HepG2 (cell line): Measurements from ENCODE around the gene EEF2. TPM values are rescaled to one million over a fixed set of nuclear protein-coding genes. Genes with fewer than 3 reads are reported as not detected.

Experiments used
- ATAC-seq: fragments of 200-7000 bp; cut with Tn5 transposase; 3 replicates; pipeline ENCODE4 v1.9.1; 2020; ENCODE audit warnings: mild to moderate bottlenecking, moderate library complexity
- BruUV-seq: library from RNA; stranded (reverse); fragments of 400-500 nt; replicated peaks from 2 replicates; lab custom pipeline; 2021; lab: Mats Ljungman, UMichigan
- CTCF ChIA-PET: fragments of 300-600 bp; formaldehyde crosslinking; extraction: SDS; loops from one replicate; lab custom pipeline; 2021; ENCODE audit warnings: low total read pairs, inconsistent platforms, low intra/inter-chr PET ratio; lab: Yijun Ruan, JAX
- POLR2A ChIA-PET: fragments of 350-600 bp; sonication (Branson Sonifier 250); formaldehyde crosslinking; loops from one replicate; lab custom pipeline; 2020; ENCODE audit warnings: antibody characterized with exemption, inconsistent platforms; lab: Yijun Ruan, JAX
- DNase-seq: peaks from one replicate; pipeline ENCODE4 v3.0.0-alpha.2; 2015; ENCODE audit warnings: low spot score
- FAIRE-seq: peaks from 3 replicates; lab custom pipeline; 2011; peaks lifted over from hg19 to GRCh38; lab: Jason Lieb, UNC
- H2AFZ ChIP-seq: one replicate; pipeline ENCODE4 v1.6.1; 2011; ENCODE audit warnings: low read length, inconsistent platforms
- H3K27ac ChIP-seq: fragments of 300-600 bp; 3 replicates; pipeline ENCODE4 v1.8.0; 2011; ENCODE audit warnings: mixed run types, mild to moderate bottlenecking, mixed read lengths, low read length, inconsistent platforms; ENCODE audit not compliant: insufficient read depth; ENCODE audit errors: extremely low read length
- H3K27me3 ChIP-seq, 2 experiments: fragments of 200-600 bp in 1 of 2; 2 replicates in 1 of 2; 3 replicates in 1 of 2; pipeline versions ENCODE4 v1.6.0 to v1.8.0; 2011; ENCODE audit warnings: low read length in 2 of 2, mild to moderate bottlenecking in 2 of 2, moderate library complexity in 2 of 2, inconsistent platforms in 1 of 2; ENCODE audit not compliant: insufficient read depth in 2 of 2, control insufficient read depth in 1 of 2
- H3K36me3 ChIP-seq, 2 experiments: fragments of 200-600 bp in 1 of 2; replicated peaks in 1 of 2; 2 replicates in 1 of 2; 3 replicates in 1 of 2; pipeline versions ENCODE4 v1.5.1 to v1.8.0; 2011; ENCODE audit warnings: low read length in 2 of 2, inconsistent platforms in 1 of 2; ENCODE audit not compliant: insufficient read depth in 2 of 2, control insufficient read depth in 1 of 2
- H3K4me1 ChIP-seq: 2 replicates; pipeline ENCODE4 v1.5.1; 2012; ENCODE audit warnings: low read length, inconsistent platforms; ENCODE audit not compliant: insufficient read depth
- H3K4me2 ChIP-seq: 2 replicates; pipeline ENCODE4 v1.6.0; 2011; ENCODE audit warnings: low read depth, low read length, inconsistent platforms
- H3K4me3 ChIP-seq, 3 experiments: fragments of 200-600 bp in 1 of 3; sonication (generic), shearing (Covaris generic) in 1 of 3; replicated peaks in 1 of 3; 2 replicates each; pipeline ENCODE4 v1.5.1; 2011 to 2016; ENCODE audit warnings: low read length in 3 of 3, inconsistent platforms in 2 of 3, low read depth in 2 of 3, mild to moderate bottlenecking in 2 of 3, control low read depth in 1 of 3, mixed read lengths in 1 of 3; ENCODE audit not compliant: insufficient read depth in 1 of 3
- H3K79me2 ChIP-seq: one replicate; pipeline ENCODE4 v1.6.1; 2011; ENCODE audit warnings: low read length, inconsistent platforms; ENCODE audit not compliant: insufficient read depth
- H3K9ac ChIP-seq: 2 replicates; pipeline ENCODE4 v1.6.0; 2011; ENCODE audit warnings: mild to moderate bottlenecking, low read depth, low read length, inconsistent platforms; ENCODE audit not compliant: insufficient read depth
- H3K9me3 ChIP-seq: 2 replicates; pipeline ENCODE4 v1.5.1; 2012; ENCODE audit warnings: mild to moderate bottlenecking, low read length
- H4K20me1 ChIP-seq: 2 replicates; pipeline ENCODE4 v1.6.0; 2011; ENCODE audit warnings: inconsistent platforms, mild to moderate bottlenecking, low read length, moderate library complexity; ENCODE audit not compliant: insufficient read depth
- ARID2 ChIP-seq: sonication (generic); formaldehyde crosslinking; IDR thresholded peaks from 2 replicates; pipeline ENCODE4 v1.8.1; 2022; ENCODE audit warnings: mild to moderate bottlenecking, missing genetic modification reagents, borderline replicate concordance
- DMAP1 ChIP-seq: IDR thresholded peaks from 2 replicates; pipeline ENCODE4 v1.6.1; 2016
- GRHL1 ChIP-seq: sonication (generic); formaldehyde crosslinking; conservative IDR thresholded peaks from 2 replicates; pipeline ENCODE4 v1.8.0; 2022; ENCODE audit warnings: missing genetic modification reagents
- MTERF4 ChIP-seq: sonication (generic); formaldehyde crosslinking; IDR thresholded peaks from 2 replicates; pipeline ENCODE4 v1.8.0; 2023; ENCODE audit warnings: mild to moderate bottlenecking, missing genetic modification reagents
- NFIB ChIP-seq: sonication (generic); formaldehyde crosslinking; IDR thresholded peaks from 2 replicates; pipeline ENCODE4 v1.9.0; 2021; ENCODE audit warnings: missing genetic modification reagents, mild to moderate bottlenecking, borderline replicate concordance
- POLR2AphosphoS2 ChIP-seq: IDR thresholded peaks from 2 replicates; pipeline ENCODE4 v1.6.1; 2011; ENCODE audit warnings: low read depth, low read length, improper control_type of control experiment
- RXRA ChIP-seq: sonication (generic); formaldehyde crosslinking; IDR thresholded peaks from 2 replicates; pipeline ENCODE4 v1.5.1; 2020; ENCODE audit warnings: missing genetic modification reagents
- ZC3H13 ChIP-seq: sonication (generic); formaldehyde crosslinking; IDR thresholded peaks from 2 replicates; pipeline ENCODE4 v1.8.1; 2023; ENCODE audit warnings: mild to moderate bottlenecking, missing genetic modification reagents, moderate library complexity
- ZNF326 ChIP-seq: sonication (generic); formaldehyde crosslinking; IDR thresholded peaks from 2 replicates; pipeline ENCODE4 v1.4.0; 2020; ENCODE audit warnings: missing genetic modification reagents, borderline replicate concordance
- ZNF331 ChIP-seq: sonication (generic); formaldehyde crosslinking; IDR thresholded peaks from 2 replicates; pipeline ENCODE4 v1.4.0; 2020; ENCODE audit warnings: missing genetic modification reagents
- ZNF496 ChIP-seq: sonication (generic); formaldehyde crosslinking; IDR thresholded peaks from 2 replicates; pipeline ENCODE4 v1.8.1; 2023; ENCODE audit warnings: mild to moderate bottlenecking, moderate library complexity, missing genetic modification reagents; ENCODE audit not compliant: insufficient replicate concordance
- ZNF577 ChIP-seq: sonication (generic); formaldehyde crosslinking; IDR thresholded peaks from 2 replicates; pipeline ENCODE4 v1.4.0; 2020; ENCODE audit warnings: mild to moderate bottlenecking, low read depth, missing genetic modification reagents, borderline replicate concordance
- ZNF772 ChIP-seq: sonication (generic); formaldehyde crosslinking; IDR thresholded peaks from 2 replicates; pipeline ENCODE4 v1.5.0; 2020; ENCODE audit warnings: mild to moderate bottlenecking, missing genetic modification reagents
- ZNF841 ChIP-seq: sonication (generic); formaldehyde crosslinking; IDR thresholded peaks from 2 replicates; pipeline ENCODE4 v1.8.1; 2023; ENCODE audit warnings: missing genetic modification reagents, borderline replicate concordance
- ZNF883 ChIP-seq: sonication (generic); formaldehyde crosslinking; IDR thresholded peaks from 2 replicates; pipeline ENCODE4 v1.5.1; 2020; ENCODE audit warnings: mild to moderate bottlenecking, missing genetic modification reagents; ENCODE audit errors: not compliant biosample characterization
- WGBS: methylation state at CpG from one replicate; pipeline ENCODE4 v1.1.6; 2017; ENCODE audit warnings: low lambda C conversion rate; 5-methylcytosine and 5-hydroxymethylcytosine counted together
- in situ Hi-C: cut with HindIII; loops from 2 replicates; pipeline ENCODE4 v1.10.0; 2017; ENCODE audit warnings: low pct_unique_long_range_greater_than_20kb; ENCODE audit not compliant: extremely low pct_ligation_motif_present
- intact Hi-C: fragments of 100-400 bp; cut with micrococcal nuclease; formaldehyde crosslinking; loops from one replicate; pipeline ENCODE4 v1.10.0; 2022; ENCODE audit not compliant: unreplicated experiment
- polyA plus RNA-seq, 8 experiments: library from polyadenylated mRNA; depleted of rRNA in 3 of 8; stranded (reverse) in 7 of 8; unstranded in 1 of 8; fragments of >200 nt; fragmentation: Illumina TruSeq in 4 of 8; extraction: Trizol in 4 of 8; gene quantifications; 2 replicates each; pipeline versions ENCODE4 v1.2.1 to v1.2.3, GENCODE V29; 2011 to 2016; ENCODE audit warnings: low read depth in 4 of 8, missing spikeins in 1 of 8, mixed read lengths in 1 of 8; ENCODE audit not compliant: insufficient read depth in 1 of 8
- total RNA-seq, 5 experiments: library from RNA; depleted of rRNA; stranded (reverse); fragments of >200 nt; fragmentation: Illumina TruSeq; extraction: Trizol; gene quantifications; 2 replicates each; pipeline ENCODE4 v1.2.3, GENCODE V29; 2016; ENCODE audit warnings: low read depth in 1 of 5
- TF ChIP-seq, protein P1 (sequence below): sonication (generic); formaldehyde crosslinking; IDR thresholded peaks from 2 replicates; pipeline ENCODE4 v1.4.0; 2020; ENCODE audit warnings: missing genetic modification reagents, mild to moderate bottlenecking, borderline replicate concordance
- TF ChIP-seq, protein P2 (sequence below): sonication (generic); formaldehyde crosslinking; IDR thresholded peaks from 2 replicates; pipeline ENCODE4 v1.4.0; 2020; ENCODE audit warnings: low read depth, mild to moderate bottlenecking, missing genetic modification reagents

Gene EEF2
- total and polyA plus RNA-seq, 2 of the 13 experiments (the other 11 are each of a cell fraction or from before 2014, with no cell fraction given) = 1,441 to 1,777 TPM

- intact Hi-C loops = loop anchor here (1.0 kb wide), 1 partner anchor 219 kb away; no protein-coding TSS in a partner anchor
- BruUV-seq = no TSS peak
- WGBS = under 1% methylated on average over 19 of the region's 19 CpGs
- Histone ChIP-seq H3K9me3 (no peaks in the 10 kb centered on the region), H3K4me1 (peaks cover 55% of the 10 kb centered on the region), H3K27ac (peak overlapping the region; percentile 63), H3K36me3 (peaks cover 35 to 40% of the 10 kb centered on the region in 2 experiments), H4K20me1 (peaks cover 45% of the 10 kb centered on the region), H3K27me3 (no peaks in the 10 kb centered on the region; a peak in 1 of 5 replicates), H3K4me2 (peak overlapping the region; percentile 89), H3K79me2 (peaks cover 43% of the 10 kb centered on the region), H2AFZ (peak overlapping the region; percentile 82), H3K9ac (peak overlapping the region; percentile 52), H3K4me3 (peak overlapping the region; percentile 56 to 100 (median 95))
- FAIRE-seq (no peak), DNase-seq (no peak), ATAC-seq (no peak)
- in situ Hi-C loops = loop anchor here (5.0 kb wide), 1 partner anchor 217 kb away; no protein-coding TSS in a partner anchor
- POLR2A ChIA-PET = interaction anchor here (0.7 to 7.4 kb wide), 12 partner anchors 10 to 223 kb away, joined by 3 to 118 read pairs (median 8); partner anchors contain the start of genes DAPK3, MRPL54, PIAS4 and ZBTB7A
- CTCF ChIA-PET = interaction anchor here (0.7 to 1.3 kb wide), 2 partner anchors 154 to 219 kb away, joined by 3 to 6 read pairs; no protein-coding TSS in a partner anchor
- TF ChIP-seq ZNF772 (CRISPR knock-in tag) (no peak), POLR2AphosphoS2 (no peak), ZNF331 (CRISPR knock-in tag) (no peak), ZC3H13 (no peak), ZNF883 (CRISPR knock-in tag) (no peak), NFIB (CRISPR knock-in tag) (no peak), RXRA (CRISPR knock-in tag) (no peak), DMAP1 (CRISPR knock-in tag) (no peak), ZNF577 (no peak), GRHL1 (CRISPR knock-in tag) (0 out of 2 replicates have a peak, but pooled peaks have one; percentile 4), ZNF496 (CRISPR knock-in tag) (no peak), ARID2 (CRISPR knock-in tag) (no peak), MTERF4 (CRISPR knock-in tag) (0 out of 2 replicates have a peak, but pooled peaks have one; percentile 7), ZNF326 (CRISPR knock-in tag) (no peak), ZNF841 (CRISPR knock-in tag) (no peak)
- TF ChIP-seq, protein P1, sequence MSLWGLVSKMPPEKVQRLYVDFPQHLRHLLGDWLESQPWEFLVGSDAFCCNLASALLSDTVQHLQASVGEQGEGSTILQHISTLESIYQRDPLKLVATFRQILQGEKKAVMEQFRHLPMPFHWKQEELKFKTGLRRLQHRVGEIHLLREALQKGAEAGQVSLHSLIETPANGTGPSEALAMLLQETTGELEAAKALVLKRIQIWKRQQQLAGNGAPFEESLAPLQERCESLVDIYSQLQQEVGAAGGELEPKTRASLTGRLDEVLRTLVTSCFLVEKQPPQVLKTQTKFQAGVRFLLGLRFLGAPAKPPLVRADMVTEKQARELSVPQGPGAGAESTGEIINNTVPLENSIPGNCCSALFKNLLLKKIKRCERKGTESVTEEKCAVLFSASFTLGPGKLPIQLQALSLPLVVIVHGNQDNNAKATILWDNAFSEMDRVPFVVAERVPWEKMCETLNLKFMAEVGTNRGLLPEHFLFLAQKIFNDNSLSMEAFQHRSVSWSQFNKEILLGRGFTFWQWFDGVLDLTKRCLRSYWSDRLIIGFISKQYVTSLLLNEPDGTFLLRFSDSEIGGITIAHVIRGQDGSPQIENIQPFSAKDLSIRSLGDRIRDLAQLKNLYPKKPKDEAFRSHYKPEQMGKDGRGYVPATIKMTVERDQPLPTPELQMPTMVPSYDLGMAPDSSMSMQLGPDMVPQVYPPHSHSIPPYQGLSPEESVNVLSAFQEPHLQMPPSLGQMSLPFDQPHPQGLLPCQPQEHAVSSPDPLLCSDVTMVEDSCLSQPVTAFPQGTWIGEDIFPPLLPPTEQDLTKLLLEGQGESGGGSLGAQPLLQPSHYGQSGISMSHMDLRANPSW = 0 out of 2 replicates have a peak, but pooled peaks have one; percentile 15
- TF ChIP-seq, protein P2, sequence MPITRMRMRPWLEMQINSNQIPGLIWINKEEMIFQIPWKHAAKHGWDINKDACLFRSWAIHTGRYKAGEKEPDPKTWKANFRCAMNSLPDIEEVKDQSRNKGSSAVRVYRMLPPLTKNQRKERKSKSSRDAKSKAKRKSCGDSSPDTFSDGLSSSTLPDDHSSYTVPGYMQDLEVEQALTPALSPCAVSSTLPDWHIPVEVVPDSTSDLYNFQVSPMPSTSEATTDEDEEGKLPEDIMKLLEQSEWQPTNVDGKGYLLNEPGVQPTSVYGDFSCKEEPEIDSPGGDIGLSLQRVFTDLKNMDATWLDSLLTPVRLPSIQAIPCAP = no peak
Observed at GRCh38 chr19:3985643-3986259, 488 bp upstream of the EEF2 start.
